Cortex of kidney (tissue), 1 donor: Measurements from ENCODE around the gene MINDY4.
"Not testable (repeated sequence)": the region's sequence is repeated elsewhere in the genome, so short reads cannot be mapped to it uniquely, and the experiment has no call there.

Experiments
- DNase-seq: peaks from one replicate; lab custom pipeline; 2025; lab: John Stamatoyannopoulos, UW

Gene MINDY4

DNA sequence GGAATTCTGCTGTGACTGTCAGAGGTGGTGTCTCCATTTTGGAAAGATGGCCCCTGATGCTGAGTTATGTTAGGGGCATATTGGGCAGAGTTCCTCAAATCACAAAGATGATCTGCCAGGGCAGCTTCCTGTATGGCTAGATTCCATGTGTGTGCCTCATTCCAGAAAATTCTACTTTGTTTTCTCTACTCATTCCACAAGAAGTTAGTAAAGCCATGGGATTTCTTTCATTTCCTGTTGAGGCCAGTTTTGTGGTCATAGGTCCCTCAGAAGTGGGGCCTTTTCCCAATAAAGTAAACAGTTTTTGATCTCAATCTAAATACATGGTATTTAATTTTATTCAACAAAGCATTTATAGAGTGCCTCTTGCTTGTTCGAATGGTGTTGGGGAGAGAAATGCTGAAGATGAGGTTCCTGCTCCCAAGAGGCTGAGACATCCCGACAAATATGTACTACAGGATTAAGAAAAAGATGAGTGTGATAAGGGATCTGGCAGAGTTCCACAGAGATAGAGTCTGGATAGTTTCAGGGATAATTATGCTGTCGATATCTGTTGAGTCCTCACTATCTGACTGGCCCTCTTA lies 33.0 kb downstream of the MINDY4 start:
- DNase-seq: no peak

DNA sequence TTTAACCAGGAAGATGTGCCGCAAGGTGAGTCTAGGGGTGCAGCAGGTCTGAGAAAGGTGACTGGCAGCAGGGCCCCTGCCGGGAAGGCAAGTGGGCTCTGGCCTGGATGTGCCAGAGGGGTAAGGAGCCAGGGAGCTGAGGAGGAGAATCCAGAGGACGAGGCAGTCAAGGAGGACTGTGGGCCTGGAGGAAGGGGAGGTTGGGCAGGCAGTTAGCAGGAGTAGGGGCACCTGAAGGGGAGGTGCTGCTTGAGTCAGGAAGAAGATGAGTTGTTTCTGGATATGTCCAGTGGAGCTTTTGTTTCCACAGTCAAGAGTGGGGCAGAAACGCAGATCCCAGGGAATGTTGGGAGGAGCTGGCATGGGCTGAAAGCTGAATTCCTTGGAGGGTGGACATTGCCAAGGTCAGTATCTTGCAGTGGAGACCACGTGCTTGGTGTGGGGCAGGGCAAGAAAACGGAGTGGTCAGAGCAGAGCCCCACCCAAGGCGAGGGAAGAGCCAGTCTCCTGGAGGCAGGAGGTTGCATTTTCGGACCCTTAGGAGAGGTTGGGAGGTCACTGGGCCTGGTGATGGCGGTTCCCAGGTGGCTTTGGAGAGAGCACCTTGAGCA lies 34.0 kb downstream of the MINDY4 start:
- DNase-seq: no peak

DNA sequence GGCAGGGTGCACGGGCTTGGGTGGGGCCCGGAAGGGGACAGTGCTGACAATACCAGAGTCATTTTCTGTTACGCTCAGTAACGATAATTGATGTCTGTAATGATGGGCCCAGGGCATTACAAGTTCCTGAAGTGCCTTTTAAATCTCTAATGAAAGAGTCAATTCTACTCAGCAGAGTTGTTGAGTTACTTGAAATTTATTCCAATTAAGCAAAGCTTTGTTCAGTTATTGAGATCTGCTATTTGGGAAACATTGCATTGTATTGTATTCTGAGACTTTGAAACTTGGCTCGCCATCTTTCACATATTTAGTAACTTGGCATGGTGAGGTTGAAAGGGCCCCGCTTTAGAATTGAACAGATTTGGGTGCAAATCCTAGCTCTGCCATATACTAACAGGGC lies 34.7 kb downstream of the MINDY4 start:
- no peak for DNase-seq

DNA sequence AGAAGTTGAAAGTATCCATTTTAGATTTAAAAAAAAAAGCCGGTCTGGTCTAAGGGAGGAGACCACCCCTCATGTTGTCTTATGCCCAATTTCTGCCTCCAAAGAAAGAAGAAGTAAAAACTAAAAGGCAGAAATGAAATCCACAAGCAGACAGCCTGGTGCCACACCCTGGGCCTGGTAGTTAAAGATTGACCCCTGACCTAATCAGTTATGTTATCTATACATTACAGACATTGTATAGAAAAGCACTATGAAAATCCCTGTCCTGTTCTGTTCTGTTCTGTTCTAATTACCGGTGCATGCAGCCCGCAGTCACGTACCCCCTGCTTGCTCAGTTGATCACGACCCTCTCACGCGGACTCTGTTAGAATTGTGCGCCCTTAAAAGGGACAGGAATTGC lies 36.3 kb downstream of the MINDY4 start:
- not testable (repeated sequence) for DNase-seq

DNA sequence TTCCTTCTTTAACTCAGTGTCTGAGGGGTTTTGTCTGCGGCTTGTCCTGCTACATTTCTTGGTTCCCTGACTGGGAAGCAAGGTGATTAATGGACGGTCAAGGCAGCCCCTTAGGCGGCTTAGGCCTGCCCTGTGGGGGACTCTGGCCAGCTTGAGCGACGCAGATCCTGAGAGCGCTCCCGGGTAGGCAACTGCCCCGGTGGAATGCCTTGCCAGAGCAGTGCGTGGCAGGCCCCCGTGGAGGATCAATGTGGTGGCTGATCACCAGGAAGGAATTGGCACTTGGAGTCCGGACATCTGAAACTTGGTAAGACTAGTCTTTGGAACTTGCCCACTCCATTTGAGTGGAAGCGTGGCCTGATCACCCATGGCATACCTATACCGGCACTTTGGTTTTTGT lies 36.7 kb downstream of the MINDY4 start:
- not testable (repeated sequence) for DNase-seq

DNA sequence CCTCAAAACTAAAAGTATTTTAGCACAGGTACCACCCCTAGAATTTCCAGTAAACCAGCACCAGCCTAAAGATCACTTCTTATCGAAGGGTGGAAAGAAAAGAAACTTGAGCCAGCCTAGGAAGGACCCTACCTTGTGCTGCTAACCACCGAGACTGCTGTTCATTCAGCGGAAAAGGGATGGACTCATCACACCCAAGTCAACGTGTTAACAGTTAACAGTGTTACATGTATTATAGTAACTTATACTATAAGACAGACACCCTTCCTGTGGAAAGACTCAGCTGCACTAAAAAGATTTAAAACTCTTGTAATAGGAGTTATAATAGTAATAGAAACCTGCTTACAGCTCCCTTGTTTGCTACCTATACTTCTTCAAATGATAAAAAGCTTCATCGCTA lies 39.8 kb downstream of the MINDY4 start:
- no peak for DNase-seq

DNA sequence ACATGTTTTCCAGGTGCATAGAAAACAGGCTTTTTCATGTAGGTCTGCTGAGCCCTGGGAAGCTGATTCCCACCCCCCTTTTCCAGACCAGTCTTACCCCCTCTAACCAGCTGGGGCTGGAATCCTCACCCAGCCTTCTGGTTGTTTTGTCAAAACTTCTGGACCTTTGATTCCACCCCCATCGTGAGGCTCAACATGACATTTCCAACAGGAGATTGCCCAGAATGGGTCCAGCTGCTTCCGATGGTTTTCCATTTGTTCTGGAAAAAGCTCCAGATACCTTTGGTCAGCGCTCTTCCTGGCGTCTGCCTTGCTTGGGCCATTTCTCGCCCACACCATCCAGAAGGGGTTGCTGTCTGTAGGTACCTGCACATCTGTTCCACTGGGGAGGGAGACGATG lies 41.5 kb downstream of the MINDY4 start:
- no peak for DNase-seq

DNA sequence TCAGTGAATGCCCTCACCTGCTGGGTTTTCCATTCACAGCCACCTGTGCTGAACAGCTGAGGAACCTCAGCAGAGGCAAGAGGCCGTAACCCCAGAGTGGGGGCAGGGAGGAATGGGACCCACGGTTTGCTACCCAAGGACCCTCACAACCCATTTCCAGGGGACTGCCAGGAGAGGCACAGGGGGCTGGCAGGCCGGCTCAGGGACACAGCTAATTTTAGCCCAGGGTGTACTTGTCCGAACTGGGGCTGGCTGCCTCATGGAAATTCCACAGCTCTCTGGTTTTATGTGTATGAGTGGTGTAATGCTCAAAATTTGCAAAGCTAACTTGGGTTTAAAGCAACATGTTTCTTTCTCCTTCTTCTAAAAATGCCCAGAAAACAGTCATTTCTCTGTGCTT lies 42.2 kb downstream of the MINDY4 start:
- DNase-seq: no peak

DNA sequence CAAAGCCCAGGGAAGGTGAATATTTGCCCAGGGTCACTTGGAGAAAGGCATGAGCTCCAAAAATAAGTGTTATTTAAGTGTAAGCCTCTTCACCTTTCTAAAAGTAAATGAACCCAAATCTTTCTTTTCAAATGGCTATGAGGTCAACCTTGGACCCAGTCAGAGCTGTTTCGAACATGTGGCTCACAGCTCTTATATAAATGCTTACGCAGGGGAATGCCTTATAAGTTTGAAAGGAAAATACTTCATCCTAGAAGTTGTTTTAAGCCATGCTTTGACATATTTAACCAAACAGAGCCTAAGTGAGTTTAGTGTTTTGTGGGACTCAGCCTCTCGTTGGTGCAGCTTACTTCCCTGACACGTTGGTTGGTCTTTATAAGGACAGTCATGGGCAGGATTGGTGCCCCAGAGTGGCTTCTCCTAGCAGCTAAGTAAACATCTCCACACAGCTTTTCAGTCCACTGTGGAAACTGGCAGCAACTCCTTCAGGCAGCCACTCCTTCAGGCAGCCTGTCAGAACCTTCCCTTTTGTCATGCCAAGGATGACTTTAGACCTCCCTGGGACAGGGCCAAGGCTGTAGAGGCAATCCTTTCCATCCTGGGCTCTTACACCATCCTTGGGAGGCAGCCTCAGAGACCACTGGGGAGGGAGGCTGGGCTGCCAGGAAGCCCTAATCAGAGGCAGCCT lies 43.6 kb downstream of the MINDY4 start:
- no peak for DNase-seq

DNA sequence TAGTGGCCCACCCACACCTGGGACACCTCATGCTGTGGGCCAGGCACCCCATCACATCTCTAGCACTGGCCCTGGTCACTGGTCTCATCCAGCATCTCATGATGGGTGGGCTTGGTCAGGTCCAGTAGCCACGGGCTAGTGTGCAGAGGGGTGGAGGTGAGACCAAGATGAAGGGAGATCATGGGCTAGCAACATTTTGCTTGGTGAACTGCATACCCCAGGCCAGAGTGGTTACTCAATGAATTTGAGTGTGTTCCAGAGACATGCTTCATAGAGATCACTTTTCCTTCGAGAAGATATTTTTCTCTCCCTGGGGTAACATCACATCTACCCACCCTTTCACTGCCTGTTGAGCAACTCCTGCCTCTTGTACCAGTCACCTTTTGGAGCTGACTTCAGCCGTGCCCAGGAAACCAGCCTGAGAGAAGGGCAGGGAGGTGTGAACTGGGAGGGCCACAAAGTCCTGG lies 44.2 kb downstream of the MINDY4 start:
- DNase-seq: no peak

DNA sequence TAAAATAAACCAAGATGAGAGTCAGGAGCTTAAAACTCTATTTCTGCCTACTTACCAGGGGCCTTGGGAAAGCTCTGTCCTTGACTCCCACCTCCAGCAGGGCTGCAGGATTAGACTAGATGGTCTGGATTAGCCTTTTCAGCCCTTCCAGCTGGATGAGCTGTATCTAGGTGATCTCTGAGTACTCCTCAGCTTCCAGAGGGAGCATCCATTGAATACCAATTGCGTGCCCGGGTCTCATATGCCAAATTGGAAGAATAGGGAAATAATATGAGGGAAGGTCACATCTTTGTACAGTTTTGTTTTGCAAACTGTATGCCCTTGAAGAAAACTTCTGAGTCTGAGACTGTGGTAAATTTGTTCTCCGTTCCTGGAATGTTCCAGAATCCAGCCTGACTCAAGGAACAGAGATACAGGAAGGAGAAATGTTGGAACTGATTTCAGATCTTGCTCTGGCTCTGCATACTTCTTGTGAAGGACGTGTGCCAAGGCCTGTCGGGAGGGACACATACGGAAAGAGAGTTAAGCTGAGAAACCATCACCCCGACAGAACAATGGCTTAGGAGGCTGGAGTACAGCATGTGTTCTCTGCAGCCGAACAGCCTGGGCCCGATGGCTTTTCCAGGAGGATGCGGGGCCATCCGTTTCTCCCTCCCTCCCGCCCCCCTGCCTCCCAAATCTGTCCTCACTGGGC lies 44.9 kb downstream of the MINDY4 start:
- no peak for DNase-seq

DNA sequence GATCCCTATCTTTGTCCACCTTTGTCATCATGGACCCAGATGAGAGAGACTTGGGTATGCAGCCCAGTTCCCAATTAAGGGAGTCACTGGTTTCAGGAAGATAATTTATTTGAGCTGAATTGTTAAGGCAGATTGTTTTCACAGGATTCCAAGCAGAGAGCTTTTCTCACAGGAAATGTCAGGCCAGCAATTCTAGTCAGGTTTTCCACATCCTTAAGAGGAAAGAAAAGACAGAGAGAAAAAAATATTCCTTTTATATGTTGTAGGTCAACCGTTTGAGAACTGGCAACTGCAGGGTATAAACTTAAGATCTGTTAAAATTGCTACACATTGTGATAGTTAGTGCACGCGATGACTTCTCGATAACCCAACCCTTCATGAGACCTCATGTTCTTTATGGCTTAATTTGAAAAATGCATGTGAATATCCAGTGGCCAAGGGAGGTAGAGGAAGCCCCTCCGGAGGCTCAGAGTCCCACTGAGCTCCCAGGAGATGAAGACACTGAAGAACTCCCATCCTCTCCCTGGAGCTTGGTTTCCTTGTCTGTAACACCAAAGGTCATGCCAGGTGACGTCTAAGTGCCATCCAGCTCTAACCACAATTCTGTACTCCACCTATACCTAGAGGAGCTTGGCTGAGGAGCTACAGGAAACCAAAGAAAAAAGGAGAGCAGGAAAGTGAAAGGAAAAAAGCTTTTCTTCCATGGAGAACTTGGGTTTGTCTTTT lies 45.6 kb downstream of the MINDY4 start:
- DNase-seq: no peak

DNA sequence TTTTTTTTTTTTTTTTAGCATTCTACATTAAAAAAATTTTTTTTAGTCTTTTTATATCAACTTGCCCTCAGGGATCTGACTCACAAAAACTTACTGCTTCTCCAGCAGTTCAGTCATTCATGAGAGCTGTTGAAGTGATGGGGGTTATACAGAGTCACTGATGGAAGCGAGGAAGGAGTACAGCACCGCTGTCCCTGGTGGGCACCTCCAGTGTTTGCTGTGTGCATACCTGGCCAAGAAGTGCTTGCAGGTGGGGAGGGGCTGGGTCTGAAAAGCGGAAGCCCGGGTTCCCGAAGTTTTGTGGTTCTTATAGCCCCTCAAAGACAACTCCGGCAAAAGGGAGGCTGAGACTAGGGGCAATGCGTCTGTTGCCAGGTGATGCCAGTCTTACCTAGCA lies 46.2 kb downstream of the MINDY4 start:
- DNase-seq: no peak

DNA sequence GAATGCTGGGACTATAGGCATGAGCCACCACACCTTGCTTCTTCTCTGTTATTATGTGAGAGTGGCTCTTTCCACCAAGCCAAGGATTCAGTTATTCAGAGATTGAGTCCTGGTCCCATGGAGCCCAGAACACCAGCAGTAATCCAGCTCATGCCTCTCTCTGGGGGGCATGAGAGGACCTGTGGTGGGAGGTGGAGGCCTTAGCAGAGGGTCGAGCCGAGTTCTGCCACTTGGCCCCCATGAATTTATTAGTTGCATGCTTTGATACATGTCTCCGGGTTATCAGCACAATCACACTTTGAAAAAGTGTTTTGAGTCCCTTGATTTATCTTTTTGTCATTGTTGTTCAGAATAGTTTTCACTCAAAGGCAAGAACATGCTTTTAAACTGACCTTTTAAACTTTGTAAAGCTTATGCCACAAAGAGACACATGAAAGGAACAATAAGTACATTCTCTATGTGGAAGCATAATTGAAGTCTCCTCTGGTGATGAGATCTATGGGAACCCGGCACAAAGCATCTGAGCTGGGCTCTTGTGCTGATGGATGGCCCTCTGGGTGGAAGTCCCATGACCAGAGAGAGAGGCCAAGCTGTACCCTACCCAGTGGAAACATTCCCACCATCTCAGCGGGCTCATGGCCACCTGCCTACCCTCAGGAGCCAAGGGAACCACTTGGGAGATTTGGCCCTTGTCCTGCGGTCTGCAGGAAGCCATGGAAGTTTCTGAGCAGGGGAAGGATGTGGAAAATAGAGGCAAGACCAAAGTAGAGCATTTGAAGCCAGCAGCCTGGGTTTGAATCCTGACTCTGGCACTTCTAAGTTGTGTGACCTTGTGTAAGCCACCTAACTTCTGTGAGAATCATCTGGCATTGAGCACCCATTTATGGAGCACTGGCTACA lies 53.9 kb downstream of the MINDY4 start:
- DNase-seq: no peak

DNA sequence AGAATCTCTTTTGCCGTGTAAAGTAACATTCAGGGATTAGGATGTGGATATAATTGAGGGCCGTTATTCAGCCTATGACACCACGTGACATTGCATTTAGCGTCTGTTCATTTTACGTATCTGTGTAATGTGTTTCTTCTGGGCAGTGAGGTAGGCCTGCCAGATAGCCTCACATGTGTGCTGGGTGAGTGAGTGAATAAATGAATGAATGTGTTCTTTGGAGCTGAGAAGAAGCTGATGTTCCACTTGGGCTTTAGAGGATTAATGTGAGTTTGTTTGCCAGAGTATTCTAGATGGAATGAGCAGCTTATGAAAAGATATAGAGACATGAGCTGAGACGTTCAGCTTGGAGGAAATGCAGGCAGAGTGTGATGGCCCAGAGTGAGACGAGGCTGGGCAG lies 55.0 kb downstream of the MINDY4 start:
- no peak for DNase-seq

DNA sequence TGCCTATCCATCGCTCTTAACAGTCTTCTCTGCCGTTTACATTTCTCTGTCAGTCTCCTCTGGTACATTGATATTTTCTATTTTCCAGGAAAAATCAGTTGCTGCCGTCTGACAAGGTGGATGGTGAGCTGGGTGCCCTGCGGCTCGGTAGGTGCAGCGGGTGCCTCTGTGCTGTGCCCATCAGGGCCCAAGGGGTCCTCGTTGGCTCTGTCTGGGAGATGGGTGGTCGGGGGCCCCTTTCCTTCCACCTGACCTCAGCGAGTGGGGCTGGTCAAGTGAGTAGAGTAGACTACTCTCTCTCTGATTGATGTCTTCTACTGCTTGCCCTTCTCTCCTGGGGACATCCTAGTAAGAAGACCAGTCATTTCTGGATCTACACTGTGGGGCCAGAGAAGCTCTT lies 57.4 kb downstream of the MINDY4 start:
- no peak for DNase-seq

DNA sequence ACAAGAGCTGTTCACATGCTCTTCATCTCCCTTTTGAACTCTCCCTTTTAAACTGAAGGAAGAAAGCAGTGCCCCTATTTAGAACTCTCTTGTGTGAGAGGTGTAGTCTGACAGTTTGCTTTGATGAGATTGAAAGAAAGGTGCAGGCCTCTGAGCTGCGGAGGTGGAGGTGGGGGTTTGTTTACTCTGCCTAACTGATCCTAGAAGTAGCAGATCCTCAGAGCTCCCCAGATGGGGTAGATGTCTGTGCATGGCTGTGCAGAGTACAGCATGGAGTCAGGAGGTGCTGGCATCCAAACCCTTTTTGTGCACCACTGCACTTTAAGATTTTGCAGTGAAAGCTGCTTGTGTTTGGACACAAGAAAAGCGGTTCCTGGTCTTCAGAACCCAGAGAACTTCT lies 58.3 kb downstream of the MINDY4 start:
- DNase-seq: no peak

DNA sequence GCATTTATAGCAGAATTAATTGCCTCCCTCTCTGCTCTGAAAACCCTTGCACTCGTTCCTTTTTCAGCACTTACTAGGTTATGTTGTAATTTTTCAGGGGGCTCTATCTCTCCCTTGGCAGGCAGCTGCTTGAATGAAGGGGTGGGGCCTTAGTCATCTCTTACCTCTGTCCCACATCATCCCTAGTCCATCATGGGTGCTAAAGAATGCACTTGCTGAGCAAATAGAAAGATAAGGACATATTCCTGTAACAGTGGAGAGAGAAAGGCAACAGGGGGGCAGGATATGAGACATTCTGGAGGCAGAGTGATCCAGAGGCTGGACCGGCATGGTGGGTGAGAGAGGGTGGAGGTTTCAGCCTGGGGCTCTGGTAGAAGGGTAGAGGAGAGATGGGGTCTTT lies 60.0 kb downstream of the MINDY4 start:
- DNase-seq: no peak

DNA sequence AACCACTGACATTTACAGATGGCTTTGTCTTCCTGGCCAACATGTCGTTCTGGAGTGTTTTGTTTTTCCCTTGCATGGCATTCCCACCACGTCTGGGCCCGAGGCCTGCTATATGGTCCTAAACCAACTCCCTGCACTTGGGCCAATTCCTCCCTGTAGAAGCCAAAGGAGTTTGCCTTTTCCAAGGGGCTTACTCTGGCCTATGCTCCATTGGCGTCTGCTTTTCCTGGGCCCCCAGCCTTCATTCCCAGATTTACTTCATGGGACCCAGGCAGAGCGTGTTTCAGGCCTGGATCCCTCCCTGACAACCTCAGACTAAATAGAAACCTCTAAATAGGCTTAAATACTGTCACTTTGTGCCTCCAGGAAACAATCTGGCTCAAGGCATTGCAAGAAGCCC lies 60.7 kb downstream of the MINDY4 start:
- no peak for DNase-seq

DNA sequence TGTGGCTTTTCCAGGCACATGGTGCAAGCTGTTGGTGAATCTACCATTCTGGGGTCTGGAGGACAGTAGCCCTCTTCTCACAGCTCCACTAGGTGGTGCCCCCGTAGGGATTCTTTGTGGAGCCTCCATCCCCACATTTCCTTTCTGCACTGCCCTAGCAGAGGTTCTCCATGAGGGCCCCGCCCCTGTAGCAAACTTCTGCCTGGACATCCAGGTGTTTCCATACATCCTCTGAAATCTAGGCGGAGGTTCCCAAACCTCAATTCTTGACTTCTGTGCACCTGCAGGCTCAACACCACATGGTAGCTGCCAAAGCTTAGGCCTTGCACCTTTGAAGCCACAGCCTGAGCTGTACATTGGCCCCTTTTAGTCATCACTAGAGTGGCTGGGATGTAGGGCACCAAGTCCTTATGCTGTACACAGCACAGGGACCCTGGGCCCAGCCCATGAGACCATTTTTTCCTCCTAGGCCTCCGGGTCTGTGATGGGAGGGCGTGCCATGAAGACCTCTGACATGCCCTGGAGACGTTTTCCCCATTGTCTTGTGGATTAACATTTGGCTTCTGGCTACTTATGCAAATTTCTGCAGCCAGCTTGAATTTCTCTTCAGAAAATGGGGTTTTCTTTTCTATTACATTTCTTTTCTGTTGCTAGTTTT lies 62.9 kb downstream of the MINDY4 start:
- not testable (repeated sequence) for DNase-seq
